Measurements from ENCODE around the gene NSD1.
"Not testable (repeated sequence)": the region's sequence is repeated elsewhere in the genome, so short reads cannot be mapped to it uniquely, and the experiment has no call there.

Gene NSD1

GRCh38 chr5:177332031-177332895, 198.7 kb downstream of the NSD1 start:
- DNase-seq: no peak

GRCh38 chr5:177332896-177333260, 199.3 kb downstream of the NSD1 start:
- DNase-seq: no peak

- no peak for DNase-seq
Observed at GRCh38 chr5:177333420-177334154, 200.0 kb downstream of the NSD1 start.

- no peak for DNase-seq
Observed at GRCh38 chr5:177334155-177334551, 200.6 kb downstream of the NSD1 start.

GRCh38 chr5:177334781-177335700, 201.5 kb downstream of the NSD1 start:
- DNase-seq: no peak

GRCh38 chr5:177335701-177336065, 202.1 kb downstream of the NSD1 start:
- DNase-seq: no peak

GRCh38 chr5:177336112-177336511, 202.5 kb downstream of the NSD1 start:
- DNase-seq: no peak

- no peak for DNase-seq
Observed at GRCh38 chr5:177336603-177337494, 203.3 kb downstream of the NSD1 start.

- no peak for DNase-seq
Observed at GRCh38 chr5:177338251-177339106, 204.9 kb downstream of the NSD1 start.

- DNase-seq: no peak
Observed at GRCh38 chr5:177339107-177339638, 205.6 kb downstream of the NSD1 start.

- DNase-seq: not testable (repeated sequence)
Observed at GRCh38 chr5:177343000-177343399, 209.4 kb downstream of the NSD1 start.

- no peak for DNase-seq
Observed at GRCh38 chr5:177343777-177344176, 210.2 kb downstream of the NSD1 start.

GRCh38 chr5:177344891-177345290, 211.3 kb downstream of the NSD1 start:
- no peak for DNase-seq

- DNase-seq: no peak
Observed at GRCh38 chr5:177346820-177347219, 213.2 kb downstream of the NSD1 start.

- DNase-seq: no peak
Observed at GRCh38 chr5:177347699-177348098, 214.1 kb downstream of the NSD1 start.

- DNase-seq: no peak
Observed at GRCh38 chr5:177349362-177349647, 215.7 kb downstream of the NSD1 start.

GRCh38 chr5:177349762-177350161, 216.2 kb downstream of the NSD1 start:
- no peak for DNase-seq
